ENCODE results near the gene FN3K. TPM values are rescaled to one million over a fixed set of nuclear protein-coding genes. Genes with fewer than 3 reads are reported as not detected.

Gene FN3K
- total and polyA plus RNA-seq, 2 of the 13 experiments (the other 11 are each of a cell fraction or from before 2014, with no cell fraction given): 3.5 to 12.2 TPM

DNA sequence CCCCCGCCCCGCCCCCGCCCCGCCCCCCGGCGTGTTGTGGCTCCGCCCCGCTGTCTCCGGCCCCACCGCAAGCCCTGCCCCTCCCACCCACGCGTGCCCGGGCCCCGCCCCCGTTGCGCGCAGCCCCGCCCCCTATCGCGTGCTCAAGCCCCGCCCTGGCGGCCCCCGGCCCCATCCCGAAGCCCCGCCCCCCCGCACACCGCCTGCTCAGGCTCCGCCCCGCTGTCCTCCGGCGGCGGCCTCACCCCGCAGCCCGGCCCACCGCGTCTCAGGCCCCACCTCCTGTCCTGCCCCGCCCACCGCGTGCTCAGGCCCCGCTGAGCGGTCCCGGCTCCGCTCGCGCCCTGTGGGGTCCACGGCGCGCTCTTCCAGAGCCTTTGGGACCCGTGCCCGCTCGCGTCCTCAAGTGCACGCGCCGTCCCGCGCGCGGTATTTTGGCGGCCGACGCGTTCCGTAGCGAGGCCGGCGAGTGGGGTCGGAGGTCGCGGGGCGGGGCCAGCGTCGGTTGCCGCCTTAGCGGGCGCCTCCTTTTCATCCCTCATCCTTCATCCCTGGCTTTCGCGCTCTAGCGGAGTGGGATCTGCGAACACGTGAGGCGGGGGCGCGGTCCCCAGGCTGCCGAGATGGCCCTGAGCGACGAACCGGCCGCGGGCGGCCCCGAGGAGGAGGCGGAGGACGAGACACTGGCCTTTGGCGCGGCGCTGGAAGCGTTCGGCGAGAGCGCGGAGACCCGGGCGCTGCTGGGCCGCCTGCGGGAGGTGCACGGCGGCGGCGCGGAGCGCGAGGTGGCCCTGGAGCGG lies 16.4 kb downstream of the FN3K start, which contains the start of gene TBCD (continued):
- TF ChIP-seq ZNF512 (CRISPR knock-in tag; IDR thresholded peaks at IDR 0.05) (0 out of 2 replicates have a peak, but pooled peaks have one; percentile 49), FOXJ3 (CRISPR knock-in tag; IDR thresholded peaks at IDR 0.05; ENCODE audit: borderline replicate concordance) (no peak), ZNF777 (CRISPR knock-in tag; IDR thresholded peaks at IDR 0.05) (peak; percentile 68), ZNF550 (CRISPR knock-in tag; IDR thresholded peaks at IDR 0.05; ENCODE audit: borderline replicate concordance) (peak; percentile 97; the same call in 1 of the 2 replicates), ZMYM3 (CRISPR knock-in tag; IDR thresholded peaks at IDR 0.05) (peak; percentile 88), TBX3 (IDR thresholded peaks at IDR 0.05; ENCODE audit: borderline replicate concordance) (peak; percentile 68), MIXL1 (CRISPR knock-in tag; IDR thresholded peaks at IDR 0.05) (peak; percentile 79), KMT2B (CRISPR knock-in tag; IDR thresholded peaks at IDR 0.05) (peak; percentile 93), SP4 (CRISPR knock-in tag; IDR thresholded peaks at IDR 0.05) (peak; percentile 98), SIX4 (CRISPR knock-in tag; IDR thresholded peaks at IDR 0.05) (no peak), ZFP90 (CRISPR knock-in tag; IDR thresholded peaks at IDR 0.05; ENCODE audit: borderline replicate concordance) (peak; percentile 72; the same call in 1 of the 2 replicates), IRF1 (CRISPR knock-in tag; IDR thresholded peaks at IDR 0.05; ENCODE audit: low read depth) (0 out of 2 replicates have a peak, but pooled peaks have one; percentile 58), AKNA (CRISPR knock-in tag; IDR thresholded peaks at IDR 0.05; ENCODE audit: borderline replicate concordance) (peak; percentile 84; the same call in 1 of the 2 replicates), DR1 (CRISPR knock-in tag; IDR thresholded peaks at IDR 0.05) (peak; percentile 73; the same call in 1 of the 2 replicates)
- TF ChIP-seq, protein P1, sequence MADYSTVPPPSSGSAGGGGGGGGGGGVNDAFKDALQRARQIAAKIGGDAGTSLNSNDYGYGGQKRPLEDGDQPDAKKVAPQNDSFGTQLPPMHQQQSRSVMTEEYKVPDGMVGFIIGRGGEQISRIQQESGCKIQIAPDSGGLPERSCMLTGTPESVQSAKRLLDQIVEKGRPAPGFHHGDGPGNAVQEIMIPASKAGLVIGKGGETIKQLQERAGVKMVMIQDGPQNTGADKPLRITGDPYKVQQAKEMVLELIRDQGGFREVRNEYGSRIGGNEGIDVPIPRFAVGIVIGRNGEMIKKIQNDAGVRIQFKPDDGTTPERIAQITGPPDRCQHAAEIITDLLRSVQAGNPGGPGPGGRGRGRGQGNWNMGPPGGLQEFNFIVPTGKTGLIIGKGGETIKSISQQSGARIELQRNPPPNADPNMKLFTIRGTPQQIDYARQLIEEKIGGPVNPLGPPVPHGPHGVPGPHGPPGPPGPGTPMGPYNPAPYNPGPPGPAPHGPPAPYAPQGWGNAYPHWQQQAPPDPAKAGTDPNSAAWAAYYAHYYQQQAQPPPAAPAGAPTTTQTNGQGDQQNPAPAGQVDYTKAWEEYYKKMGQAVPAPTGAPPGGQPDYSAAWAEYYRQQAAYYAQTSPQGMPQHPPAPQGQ (CRISPR knock-in tag; IDR thresholded peaks at IDR 0.05; ENCODE audit: borderline replicate concordance): peak; percentile 70; the same call in 1 of the 2 replicates
- TF ChIP-seq, protein P2, sequence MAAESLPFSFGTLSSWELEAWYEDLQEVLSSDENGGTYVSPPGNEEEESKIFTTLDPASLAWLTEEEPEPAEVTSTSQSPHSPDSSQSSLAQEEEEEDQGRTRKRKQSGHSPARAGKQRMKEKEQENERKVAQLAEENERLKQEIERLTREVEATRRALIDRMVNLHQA (CRISPR knock-in tag; IDR thresholded peaks at IDR 0.05): peak; percentile 43; the same call in 1 of the 2 replicates
